Neural cell (in vitro differentiated cells): ENCODE results near the gene IFIT5. TPM values are rescaled to one million over a fixed set of nuclear protein-coding genes. Genes with fewer than 3 reads are reported as not detected.

Source experiments
- H2AFZ ChIP-seq: fragments of 200-600, 300-800 bp; sonication (generic), shearing (Covaris generic); 2 replicates; pipeline ENCODE4 v1.6.0; 2014; ENCODE audit warnings: low read depth, mild to moderate bottlenecking, antibody characterized with exemption, low read length, moderate library complexity
- H3F3A ChIP-seq: fragments of 200-600 bp; shearing (Covaris generic); 2 replicates; pipeline ENCODE4 v1.6.1; 2016; ENCODE audit warnings: mild to moderate bottlenecking, moderate library complexity, mixed read lengths, antibody characterized with exemption, low read length; ENCODE audit not compliant: insufficient read depth, poor library complexity, severe bottlenecking
- H3K27ac ChIP-seq: fragments of 200-600, 300-800 bp; sonication (generic), shearing (Covaris generic); 2 replicates; pipeline ENCODE4 v1.5.1; 2014; ENCODE audit warnings: mild to moderate bottlenecking, low read length, moderate library complexity
- H3K27me3 ChIP-seq: fragments of 300-800, 200-600 bp; sonication (generic), shearing (Covaris generic); 2 replicates; pipeline ENCODE4 v1.6.0; 2014; ENCODE audit warnings: mild to moderate bottlenecking, low read depth, low read length, moderate library complexity; ENCODE audit not compliant: insufficient read depth
- H3K36me3 ChIP-seq: fragments of 300-800, 200-600 bp; sonication (generic), shearing (Covaris generic); 2 replicates; pipeline ENCODE4 v1.5.1; 2014; ENCODE audit warnings: mild to moderate bottlenecking, antibody characterized with exemption, low read length, moderate library complexity; ENCODE audit not compliant: insufficient read depth
- H3K4me2 ChIP-seq: fragments of 300-800, 200-600 bp; sonication (generic), shearing (Covaris generic); 2 replicates; pipeline ENCODE4 v1.6.0; 2014; ENCODE audit warnings: mild to moderate bottlenecking, low read length
- H3K4me3 ChIP-seq: fragments of 300-800, 200-600 bp; sonication (generic), shearing (Covaris generic); 2 replicates; pipeline ENCODE4 v1.5.1; 2014; ENCODE audit warnings: mild to moderate bottlenecking, low read length, moderate library complexity
- H3K79me2 ChIP-seq: fragments of 200-600 bp; shearing (Covaris generic); replicated peaks from 2 replicates; pipeline ENCODE4 v1.6.0; 2014; ENCODE audit warnings: mild to moderate bottlenecking, low read length, moderate library complexity; ENCODE audit not compliant: insufficient read depth
- H3K9ac ChIP-seq: fragments of 300-800, 200-600 bp; sonication (generic), shearing (Covaris generic); 2 replicates; pipeline ENCODE4 v1.6.1; 2016; ENCODE audit warnings: mild to moderate bottlenecking, low read length, mixed read lengths
- H3K9me2 ChIP-seq: fragments of 200-600 bp; shearing (Covaris generic); 2 replicates; pipeline ENCODE4 v1.6.1; 2016; ENCODE audit warnings: mild to moderate bottlenecking, low read length, mixed read lengths; ENCODE audit not compliant: insufficient read depth
- H3K9me3 ChIP-seq: fragments of 200-600, 300-800 bp; sonication (generic), shearing (Covaris generic); 2 replicates; pipeline ENCODE4 v1.6.1; 2016; ENCODE audit warnings: mild to moderate bottlenecking, mixed run types, low read length, moderate library complexity, mixed read lengths
- H4K20me1 ChIP-seq: fragments of 200-600 bp; shearing (Covaris generic); 2 replicates; pipeline ENCODE4 v1.6.1; 2016; ENCODE audit warnings: mild to moderate bottlenecking, mixed run types; ENCODE audit not compliant: insufficient read depth
- CTCF ChIP-seq: fragments of 450-650 bp; IDR thresholded peaks from 2 replicates; pipeline ENCODE4 v1.5.1; 2014; ENCODE audit warnings: antibody characterized with exemption, mild to moderate bottlenecking, moderate library complexity; ENCODE audit not compliant: poor library complexity, severe bottlenecking
- EP300 ChIP-seq: fragments of 450-650 bp; conservative IDR thresholded peaks from 2 replicates; pipeline ENCODE4 v1.6.1; 2014; ENCODE audit warnings: antibody characterized with exemption, mild to moderate bottlenecking, moderate library complexity; ENCODE audit not compliant: poor library complexity, severe bottlenecking
- EZH2 ChIP-seq: fragments of 200-600, 300-800 bp; shearing (Covaris generic), sonication (generic); IDR thresholded peaks from 2 replicates; pipeline ENCODE4 v1.6.1; 2014; ENCODE audit warnings: antibody characterized with exemption, low read length, borderline replicate concordance, mild to moderate bottlenecking; ENCODE audit not compliant: insufficient read depth, poor library complexity, severe bottlenecking
- MXI1 ChIP-seq: fragments of 450-650 bp; conservative IDR thresholded peaks from 2 replicates; pipeline ENCODE4 v1.6.1; 2014; ENCODE audit warnings: antibody characterized with exemption, mild to moderate bottlenecking; ENCODE audit not compliant: poor library complexity, severe bottlenecking
- POLR2AphosphoS5 ChIP-seq: IDR thresholded peaks from 2 replicates; pipeline ENCODE4 v1.6.1; 2012
- RAD21 ChIP-seq: fragments of 450-650 bp; conservative IDR thresholded peaks from 2 replicates; pipeline ENCODE4 v1.6.1; 2014; ENCODE audit warnings: antibody characterized with exemption, mild to moderate bottlenecking, moderate library complexity
- REST ChIP-seq: IDR thresholded peaks from 2 replicates; pipeline ENCODE4 v1.6.1; 2012; ENCODE audit warnings: borderline replicate concordance
- SMC3 ChIP-seq: fragments of 450-650 bp; conservative IDR thresholded peaks from 2 replicates; pipeline ENCODE4 v1.6.1; 2014; ENCODE audit warnings: antibody characterized with exemption, mild to moderate bottlenecking, moderate library complexity; ENCODE audit not compliant: poor library complexity
- TAF1 ChIP-seq: IDR thresholded peaks from 2 replicates; pipeline ENCODE4 v1.6.1; 2012; ENCODE audit warnings: low read depth
- polyA plus RNA-seq: library from polyadenylated mRNA; depleted of rRNA; stranded (reverse); fragments of >200 nt; gene quantifications from 2 replicates; pipeline ENCODE4 v1.2.3, GENCODE V29; 2014

IFIT5 gene
- polyA plus RNA-seq, 1 donor from 2014 or later, result 16.3 TPM

DNA sequence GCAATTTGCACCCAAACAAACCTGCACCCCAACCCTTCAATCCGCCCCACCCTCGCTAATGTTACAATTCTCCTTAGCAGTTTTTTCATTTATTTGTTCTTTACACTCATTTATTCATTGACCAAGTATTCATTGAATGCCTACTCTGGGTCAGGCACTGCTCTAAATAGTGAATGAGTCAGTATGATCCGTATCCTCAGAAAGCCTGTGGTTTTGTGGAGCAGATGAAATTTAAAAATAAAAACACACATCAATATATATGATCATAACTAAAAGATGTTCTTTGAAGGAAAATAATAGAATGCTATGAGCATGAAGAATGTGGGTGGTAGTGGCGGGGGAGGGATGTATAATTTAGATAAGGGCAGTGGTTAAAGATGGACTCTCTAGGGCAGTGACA is 13.3 kb downstream of the IFIT5 start:
- Histone ChIP-seq H3K4me2 (no peak overlapping the region), H3K27ac (no peak overlapping the region), H3K36me3 (no peaks in the 10 kb centered on the region), H2AFZ (no peak overlapping the region), H3F3A (no peaks in the 10 kb centered on the region), H3K9me2 (no peaks in the 10 kb centered on the region), H3K27me3 (no peaks in the 10 kb centered on the region), H3K79me2 (no peaks in the 10 kb centered on the region), H3K4me3 (no peak overlapping the region), H3K9me3 (no peaks in the 10 kb centered on the region), H4K20me1 (no peaks in the 10 kb centered on the region), H3K9ac (no peak overlapping the region)
- TF ChIP-seq POLR2AphosphoS5, result no peak
- TF ChIP-seq EP300, result no peak
- TF ChIP-seq CTCF, result no peak
- no peak for TF ChIP-seq REST

DNA sequence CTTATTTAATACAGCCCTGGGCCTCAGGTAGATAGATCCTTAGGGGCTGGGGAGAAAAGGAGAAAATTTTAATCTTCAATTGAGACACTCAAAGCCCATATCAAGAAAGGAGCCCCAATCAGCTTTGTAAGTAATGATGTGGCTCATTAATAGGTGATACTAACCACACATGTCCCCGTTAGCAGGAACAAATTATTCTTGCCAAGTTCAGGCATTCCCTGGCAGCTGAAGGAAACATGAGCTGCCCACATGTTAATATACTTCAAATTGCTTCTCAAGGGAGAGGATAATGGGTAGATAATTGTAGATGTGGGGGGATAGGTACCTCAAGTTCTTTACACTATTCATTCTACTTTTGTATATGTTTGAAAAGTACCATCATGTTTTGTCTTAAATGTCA is 14.5 kb downstream of the IFIT5 start:
- no peaks in the 10 kb centered on the region for H3K9me2 ChIP-seq
- TF ChIP-seq CTCF (no peak), TAF1 (no peak), SMC3 (no peak), POLR2AphosphoS5 (no peak), REST (no peak), MXI1 (no peak), RAD21 (no peak), EZH2 (no peak), EP300 (no peak)

More for the DNA sequence above, 14.5 kb downstream of the IFIT5 start:
- Histone ChIP-seq H3F3A (no peaks in the 10 kb centered on the region), H3K79me2 (no peaks in the 10 kb centered on the region), H3K27ac (no peak overlapping the region), H3K9ac (no peak overlapping the region), H3K36me3 (no peaks in the 10 kb centered on the region), H3K4me2 (no peak overlapping the region), H2AFZ (no peak overlapping the region), H3K9me3 (no peaks in the 10 kb centered on the region), H4K20me1 (no peaks in the 10 kb centered on the region), H3K27me3 (no peaks in the 10 kb centered on the region), H3K4me3 (no peak overlapping the region)
